ENCODE results near the gene ADCY9.

- TF ChIP-seq CTCF (tag by site-specific recombination; IDR thresholded peaks at IDR 0.05), result no peak
- TF ChIP-seq ZFP37 (tag by site-specific recombination; IDR thresholded peaks at IDR 0.05), result no peak
- no peak for TF ChIP-seq ATF2 (tag by site-specific recombination; IDR thresholded peaks at IDR 0.05; ENCODE audit: low read depth)
- TF ChIP-seq, protein P1, sequence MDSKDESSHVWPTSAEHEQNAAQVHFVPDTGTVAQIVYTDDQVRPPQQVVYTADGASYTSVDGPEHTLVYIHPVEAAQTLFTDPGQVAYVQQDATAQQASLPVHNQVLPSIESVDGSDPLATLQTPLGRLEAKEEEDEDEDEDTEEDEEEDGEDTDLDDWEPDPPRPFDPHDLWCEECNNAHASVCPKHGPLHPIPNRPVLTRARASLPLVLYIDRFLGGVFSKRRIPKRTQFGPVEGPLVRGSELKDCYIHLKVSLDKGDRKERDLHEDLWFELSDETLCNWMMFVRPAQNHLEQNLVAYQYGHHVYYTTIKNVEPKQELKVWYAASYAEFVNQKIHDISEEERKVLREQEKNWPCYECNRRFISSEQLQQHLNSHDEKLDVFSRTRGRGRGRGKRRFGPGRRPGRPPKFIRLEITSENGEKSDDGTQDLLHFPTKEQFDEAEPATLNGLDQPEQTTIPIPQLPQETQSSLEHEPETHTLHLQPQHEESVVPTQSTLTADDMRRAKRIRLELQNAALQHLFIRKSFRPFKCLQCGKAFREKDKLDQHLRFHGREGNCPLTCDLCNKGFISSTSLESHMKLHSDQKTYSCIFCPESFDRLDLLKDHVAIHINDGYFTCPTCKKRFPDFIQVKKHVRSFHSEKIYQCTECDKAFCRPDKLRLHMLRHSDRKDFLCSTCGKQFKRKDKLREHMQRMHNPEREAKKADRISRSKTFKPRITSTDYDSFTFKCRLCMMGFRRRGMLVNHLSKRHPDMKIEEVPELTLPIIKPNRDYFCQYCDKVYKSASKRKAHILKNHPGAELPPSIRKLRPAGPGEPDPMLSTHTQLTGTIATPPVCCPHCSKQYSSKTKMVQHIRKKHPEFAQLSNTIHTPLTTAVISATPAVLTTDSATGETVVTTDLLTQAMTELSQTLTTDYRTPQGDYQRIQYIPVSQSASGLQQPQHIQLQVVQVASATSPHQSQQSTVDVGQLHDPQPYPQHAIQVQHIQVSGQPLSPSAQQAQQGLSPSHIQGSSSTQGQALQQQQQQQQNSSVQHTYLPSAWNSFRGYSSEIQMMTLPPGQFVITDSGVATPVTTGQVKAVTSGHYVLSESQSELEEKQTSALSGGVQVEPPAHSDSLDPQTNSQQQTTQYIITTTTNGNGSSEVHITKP (tag by site-specific recombination; IDR thresholded peaks at IDR 0.05), result no peak
- TF ChIP-seq YY1 (tag by site-specific recombination; IDR thresholded peaks at IDR 0.05), result no peak
- no peak for TF ChIP-seq ZNF416 (tag by site-specific recombination; IDR thresholded peaks at IDR 0.05)
- TF ChIP-seq ZBTB20 (tag by site-specific recombination; IDR thresholded peaks at IDR 0.05), result no peak
- no peak for TF ChIP-seq ZNF560 (tag by site-specific recombination; IDR thresholded peaks at IDR 0.05; ENCODE audit: borderline replicate concordance)
- no peak for TF ChIP-seq ZBTB17 (tag by site-specific recombination; IDR thresholded peaks at IDR 0.05)
Observed at GRCh38 chr16:3920206-3920605, 196.0 kb downstream of the ADCY9 start.
